OCI-LY3 (cell line): ENCODE measurements around the gene MMP17.

ENCODE experiments used
- H2AFZ ChIP-seq: fragments of 200-600, 300-600 bp; shearing (Covaris generic); 2 replicates; pipeline ENCODE4 v1.6.0; 2014; ENCODE audit warnings: antibody characterized with exemption, low read depth, low read length
- H3K27ac ChIP-seq: fragments of 200-600, 300-600 bp; sonication (generic); 2 replicates; pipeline ENCODE4 v1.5.1; 2014; ENCODE audit warnings: mild to moderate bottlenecking, low read length, moderate library complexity, mixed read lengths
- H3K27me3 ChIP-seq: fragments of 200-600, 300-600 bp; sonication (generic); 2 replicates; pipeline ENCODE4 v1.6.1; 2014; ENCODE audit warnings: low read depth, low read length, mixed read lengths
- H3K36me3 ChIP-seq: fragments of 200-600, 300-600 bp; sonication (generic); replicated peaks from 2 replicates; pipeline ENCODE3; 2014; ENCODE audit warnings: low read depth, low read length, mixed read lengths
- H3K4me1 ChIP-seq: fragments of 300-600, 200-600 bp; sonication (generic); 2 replicates; pipeline ENCODE4 v1.6.1; 2014; ENCODE audit warnings: low read length, mixed read lengths
- H3K4me2 ChIP-seq: fragments of 200-600, 300-600 bp; sonication (generic); 2 replicates; pipeline ENCODE4 v1.6.1; 2014; ENCODE audit warnings: low read length, mixed read lengths
- H3K4me3 ChIP-seq: fragments of 300-600, 200-600 bp; sonication (generic); 2 replicates; pipeline ENCODE4 v1.5.1; 2014; ENCODE audit warnings: antibody characterized with exemption, mild to moderate bottlenecking, low read length, moderate library complexity
- H3K79me2 ChIP-seq: fragments of 300-600, 200-600 bp; shearing (Covaris generic); 2 replicates; pipeline ENCODE4 v1.6.1; 2014; ENCODE audit warnings: mild to moderate bottlenecking, low read length, mixed read lengths
- H3K9ac ChIP-seq: fragments of 300-600, 200-600 bp; shearing (Covaris generic); 2 replicates; pipeline ENCODE4 v1.6.0; 2014; ENCODE audit warnings: mild to moderate bottlenecking, low read length, moderate library complexity
- H3K9me3 ChIP-seq: fragments of 200-600, 300-600 bp; shearing (Covaris generic); 2 replicates; pipeline ENCODE4 v1.6.1; 2014; ENCODE audit warnings: low read length, mixed read lengths; ENCODE audit not compliant: insufficient read depth
- H4K20me1 ChIP-seq: fragments of 200-600, 300-600 bp; sonication (generic); 2 replicates; pipeline ENCODE4 v1.6.1; 2016; ENCODE audit warnings: low read length, mixed read lengths; ENCODE audit not compliant: insufficient read depth
- EZH2phosphoT487 ChIP-seq: fragments of 200-600 bp; shearing (Covaris generic); IDR thresholded peaks from 2 replicates; pipeline ENCODE4 v1.6.1; 2018; ENCODE audit warnings: antibody characterized with exemption, mixed run types, low read depth
- TF ChIP-seq, protein P1 (sequence below): fragments of 200-600, 300-600 bp; sonication (generic); IDR thresholded peaks from 2 replicates; pipeline ENCODE4 v1.5.1; 2014; ENCODE audit warnings: antibody characterized with exemption, low read length, low read depth

The MMP17 gene

DNA sequence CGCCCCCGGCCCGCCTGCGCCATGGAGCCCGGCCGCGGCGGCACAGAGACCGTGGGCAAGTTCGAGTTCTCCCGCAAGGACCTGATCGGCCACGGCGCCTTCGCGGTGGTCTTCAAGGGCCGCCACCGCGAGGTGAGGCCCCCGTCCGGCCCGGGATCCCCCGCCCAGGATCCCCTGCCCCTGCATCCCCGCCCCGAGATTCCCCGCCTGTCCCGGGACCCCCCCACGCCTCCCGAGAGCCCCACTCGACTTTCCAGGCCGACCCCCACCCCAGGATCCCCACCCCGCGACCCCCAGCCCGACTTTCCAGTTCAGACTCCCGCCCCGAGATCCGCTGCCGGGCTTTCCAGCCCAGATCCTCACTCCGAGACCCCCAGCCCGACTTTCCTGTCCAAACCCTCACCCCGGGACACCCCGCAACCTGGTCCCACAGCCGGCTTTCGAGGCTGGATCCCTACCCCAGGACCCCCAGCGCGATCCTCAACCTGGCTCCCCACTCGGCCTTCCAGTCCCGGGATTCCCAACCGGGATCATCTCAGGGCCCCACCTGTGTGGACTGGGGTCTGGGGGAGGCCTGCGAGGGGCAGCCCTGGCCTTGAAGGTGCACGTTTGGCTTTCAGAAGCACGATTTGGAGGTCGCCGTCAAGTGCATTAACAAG lies 66.9 kb downstream of the MMP17 start:
- no peaks in the 10 kb centered on the region for H3K9me3 ChIP-seq
- H3K9ac ChIP-seq: peak overlapping the region; percentile 88
- peaks cover 10% of the 10 kb centered on the region for H3K36me3 ChIP-seq
- peak overlapping the region; percentile 99 for H3K4me3 ChIP-seq
- peak overlapping the region; percentile 100 for H3K4me2 ChIP-seq
- no peak overlapping the region for H2AFZ ChIP-seq
- peaks cover 23% of the 10 kb centered on the region for H4K20me1 ChIP-seq
- peaks cover 11% of the 10 kb centered on the region for H3K4me1 ChIP-seq
- H3K27me3 ChIP-seq: no peaks in the 10 kb centered on the region
- peaks cover 10% of the 10 kb centered on the region for H3K79me2 ChIP-seq
- no peak overlapping the region for H3K27ac ChIP-seq
- no peak for TF ChIP-seq EZH2phosphoT487
- TF ChIP-seq, protein P1, sequence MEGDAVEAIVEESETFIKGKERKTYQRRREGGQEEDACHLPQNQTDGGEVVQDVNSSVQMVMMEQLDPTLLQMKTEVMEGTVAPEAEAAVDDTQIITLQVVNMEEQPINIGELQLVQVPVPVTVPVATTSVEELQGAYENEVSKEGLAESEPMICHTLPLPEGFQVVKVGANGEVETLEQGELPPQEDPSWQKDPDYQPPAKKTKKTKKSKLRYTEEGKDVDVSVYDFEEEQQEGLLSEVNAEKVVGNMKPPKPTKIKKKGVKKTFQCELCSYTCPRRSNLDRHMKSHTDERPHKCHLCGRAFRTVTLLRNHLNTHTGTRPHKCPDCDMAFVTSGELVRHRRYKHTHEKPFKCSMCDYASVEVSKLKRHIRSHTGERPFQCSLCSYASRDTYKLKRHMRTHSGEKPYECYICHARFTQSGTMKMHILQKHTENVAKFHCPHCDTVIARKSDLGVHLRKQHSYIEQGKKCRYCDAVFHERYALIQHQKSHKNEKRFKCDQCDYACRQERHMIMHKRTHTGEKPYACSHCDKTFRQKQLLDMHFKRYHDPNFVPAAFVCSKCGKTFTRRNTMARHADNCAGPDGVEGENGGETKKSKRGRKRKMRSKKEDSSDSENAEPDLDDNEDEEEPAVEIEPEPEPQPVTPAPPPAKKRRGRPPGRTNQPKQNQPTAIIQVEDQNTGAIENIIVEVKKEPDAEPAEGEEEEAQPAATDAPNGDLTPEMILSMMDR: no peak

DNA sequence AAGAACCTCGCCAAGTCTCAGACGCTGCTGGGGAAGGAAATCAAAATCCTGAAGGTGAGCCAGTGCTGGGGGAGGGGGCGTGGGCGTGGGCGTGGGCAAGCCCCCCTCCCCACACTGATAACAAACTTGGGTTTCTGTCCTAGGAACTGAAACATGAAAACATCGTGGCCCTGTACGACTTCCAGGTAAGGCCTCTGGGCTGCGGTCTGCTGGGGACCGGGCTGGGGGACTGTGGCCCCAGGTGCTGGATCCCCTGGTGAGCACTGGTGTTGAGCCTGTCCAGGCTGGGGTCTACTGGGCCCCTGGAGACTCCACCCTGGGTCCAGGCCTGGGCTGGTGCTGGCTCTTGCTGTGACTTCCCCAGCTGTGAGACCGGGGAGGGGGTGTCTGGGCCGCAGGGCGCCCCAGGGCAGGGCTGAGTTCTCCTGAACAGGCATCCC lies 67.5 kb downstream of the MMP17 start:
- H3K36me3 ChIP-seq: peaks cover 10% of the 10 kb centered on the region
- TF ChIP-seq, protein P1: no peak
- TF ChIP-seq EZH2phosphoT487: no peak
- H3K4me2 ChIP-seq: peak overlapping the region; percentile 100
- H3K9ac ChIP-seq: peak overlapping the region; percentile 88
- peaks cover 11% of the 10 kb centered on the region for H3K4me1 ChIP-seq
- H3K79me2 ChIP-seq: peaks cover 10% of the 10 kb centered on the region
- peaks cover 28% of the 10 kb centered on the region for H4K20me1 ChIP-seq
- no peaks in the 10 kb centered on the region for H3K9me3 ChIP-seq
- H3K4me3 ChIP-seq: peak overlapping the region; percentile 99
- H3K27me3 ChIP-seq: no peaks in the 10 kb centered on the region
- no peak overlapping the region for H2AFZ ChIP-seq
- H3K27ac ChIP-seq: no peak overlapping the region

DNA sequence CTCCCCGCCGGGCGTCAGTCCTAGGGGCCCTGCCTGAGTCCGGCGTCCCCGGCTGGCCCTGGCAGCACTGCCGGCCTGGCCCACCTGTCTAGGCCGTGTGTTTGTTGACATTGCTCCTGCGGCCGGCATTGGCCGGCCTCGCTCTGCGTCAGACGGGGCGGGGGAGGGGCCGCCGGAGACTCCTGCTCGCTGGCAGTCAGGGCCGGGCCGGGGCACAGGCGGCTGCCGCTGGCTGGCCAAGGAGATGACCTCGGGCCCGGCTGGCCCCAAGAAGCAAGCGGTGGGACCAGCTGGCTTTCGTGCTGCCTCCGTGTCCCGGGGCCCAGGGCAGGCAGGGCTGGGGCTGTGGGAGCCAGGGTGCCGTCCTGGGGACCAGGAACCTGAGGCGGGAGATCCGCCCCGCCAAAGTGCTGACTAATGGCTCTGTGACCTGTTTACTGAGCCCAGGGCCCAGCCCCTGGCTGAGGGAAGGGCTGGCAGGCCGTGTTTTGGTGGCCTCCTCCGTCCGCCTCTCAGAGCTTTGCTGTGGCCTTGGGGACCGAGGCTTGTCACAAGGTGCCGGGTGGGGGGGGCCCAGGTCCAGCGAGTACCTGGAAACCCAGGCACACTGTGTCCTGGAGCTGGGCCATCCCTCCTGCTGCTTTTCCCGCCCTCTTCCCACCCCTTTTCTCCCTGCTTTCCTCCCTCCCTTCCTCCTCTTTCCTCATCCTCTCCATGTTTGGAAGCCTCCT lies 68.1 kb downstream of the MMP17 start:
- Histone ChIP-seq H2AFZ (no peak overlapping the region), H3K36me3 (peaks cover 10% of the 10 kb centered on the region), H3K4me1 (peaks cover 11% of the 10 kb centered on the region), H3K27ac (no peak overlapping the region), H3K79me2 (peaks cover 10% of the 10 kb centered on the region), H3K9me3 (no peaks in the 10 kb centered on the region), H4K20me1 (peaks cover 28% of the 10 kb centered on the region), H3K9ac (peak overlapping the region; percentile 88; the same call in 1 of the 2 replicates), H3K4me2 (peak overlapping the region; percentile 100), H3K27me3 (no peaks in the 10 kb centered on the region), H3K4me3 (peak overlapping the region; percentile 99)
- no peak for TF ChIP-seq EZH2phosphoT487
- TF ChIP-seq, protein P1: no peak

DNA sequence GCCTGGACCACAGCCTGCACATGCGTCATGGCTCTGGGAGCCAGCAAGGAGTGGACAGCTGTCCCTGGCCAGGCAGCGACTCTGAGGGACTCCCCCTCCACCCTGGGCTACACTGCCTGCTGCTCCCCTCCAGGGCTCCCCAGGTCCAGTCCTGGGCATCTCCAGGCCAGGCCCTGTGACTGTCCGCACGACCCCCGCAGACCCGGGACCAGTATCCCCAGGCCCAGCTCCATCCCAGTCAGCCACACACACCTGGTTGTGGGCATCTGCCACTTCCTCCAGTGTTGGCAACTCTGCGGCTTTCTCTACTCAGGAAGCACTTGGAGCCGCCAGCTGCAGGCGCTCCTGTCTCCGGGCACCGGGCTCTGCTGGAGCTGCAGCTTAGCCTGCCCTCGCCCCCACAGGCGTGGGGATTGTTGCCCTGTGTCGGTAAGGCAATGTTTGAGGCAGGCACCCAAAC lies 68.6 kb downstream of the MMP17 start:
- Histone ChIP-seq H3K9ac (no peak overlapping the region), H3K36me3 (peaks cover 10% of the 10 kb centered on the region), H3K27me3 (no peaks in the 10 kb centered on the region), H3K4me3 (no peak overlapping the region), H3K4me2 (peak overlapping the region; percentile 100; the same call in 1 of the 2 replicates), H3K9me3 (no peaks in the 10 kb centered on the region), H3K4me1 (peaks cover 11% of the 10 kb centered on the region), H2AFZ (no peak overlapping the region), H3K27ac (no peak overlapping the region), H4K20me1 (peaks cover 29% of the 10 kb centered on the region), H3K79me2 (peaks cover 10% of the 10 kb centered on the region)
- no peak for TF ChIP-seq EZH2phosphoT487
- TF ChIP-seq, protein P1: no peak
